Measurements from ENCODE around the gene TECPR2. TPM values are rescaled to one million over a fixed set of nuclear protein-coding genes. Genes with fewer than 3 reads are reported as not detected.

TECPR2 gene
- total and polyA plus RNA-seq, 10 of the 15 experiments (the other 5 are each of a cell fraction or from before 2014, with no cell fraction given), result 0.15 to 10.0 (median 3.0) TPM

DNA sequence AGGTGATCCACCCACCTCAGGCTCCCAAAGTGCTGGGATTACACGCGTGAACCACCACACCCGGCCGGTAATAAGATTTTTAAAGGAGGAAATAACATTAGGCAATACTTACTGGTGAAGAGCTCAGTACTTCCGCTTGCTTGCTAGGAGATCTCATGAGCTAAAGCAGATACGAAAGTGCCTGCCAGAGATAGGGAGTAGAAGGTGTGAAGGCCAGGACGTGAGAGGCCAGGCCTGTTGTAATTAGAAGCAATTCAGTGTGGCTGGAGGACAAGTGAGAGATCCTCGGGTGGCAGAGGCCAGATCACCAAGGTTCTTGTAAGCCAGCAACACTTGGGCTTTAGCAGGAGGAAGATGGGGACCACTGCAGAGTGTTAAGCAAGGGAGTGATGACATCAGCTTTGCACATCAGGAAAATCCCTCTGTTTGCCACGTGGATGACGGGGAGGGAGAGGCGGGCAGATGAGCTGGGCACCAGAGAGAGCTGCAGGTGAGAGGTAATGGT is 7.6 kb downstream of the TECPR2 start (continued):
- TF ChIP-seq, protein P1, sequence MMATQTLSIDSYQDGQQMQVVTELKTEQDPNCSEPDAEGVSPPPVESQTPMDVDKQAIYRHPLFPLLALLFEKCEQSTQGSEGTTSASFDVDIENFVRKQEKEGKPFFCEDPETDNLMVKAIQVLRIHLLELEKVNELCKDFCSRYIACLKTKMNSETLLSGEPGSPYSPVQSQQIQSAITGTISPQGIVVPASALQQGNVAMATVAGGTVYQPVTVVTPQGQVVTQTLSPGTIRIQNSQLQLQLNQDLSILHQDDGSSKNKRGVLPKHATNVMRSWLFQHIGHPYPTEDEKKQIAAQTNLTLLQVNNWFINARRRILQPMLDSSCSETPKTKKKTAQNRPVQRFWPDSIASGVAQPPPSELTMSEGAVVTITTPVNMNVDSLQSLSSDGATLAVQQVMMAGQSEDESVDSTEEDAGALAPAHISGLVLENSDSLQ (IDR thresholded peaks at IDR 0.05), result no peak
- no peak for TF ChIP-seq ETV6 (conservative IDR thresholded peaks at IDR 0.05 in 1 of 2, IDR thresholded peaks at IDR 0.05 in 1 of 2; ENCODE audit: borderline replicate concordance in 1 of 2, low read depth in 1 of 2)

DNA sequence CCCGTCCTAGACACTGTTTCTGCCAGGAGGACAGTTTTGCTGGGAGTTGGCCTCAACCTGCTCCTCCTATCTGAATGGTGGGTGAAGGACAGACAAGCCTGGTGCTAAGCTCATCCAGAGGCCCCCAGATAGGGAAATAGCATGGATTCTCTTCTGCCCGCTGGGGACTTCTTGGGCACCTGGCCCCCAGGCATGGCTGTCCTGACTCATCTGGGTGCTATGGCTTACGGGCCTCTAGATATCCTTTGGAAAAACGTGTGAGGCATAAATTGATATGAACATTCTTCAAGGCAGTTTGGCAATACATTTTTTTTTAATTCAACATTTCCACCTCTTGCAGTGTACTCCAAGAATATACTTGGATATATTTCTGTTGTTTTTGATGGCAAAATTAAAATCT is 8.6 kb downstream of the TECPR2 start:
- no peak for ATAC-seq
- H3K9me3 ChIP-seq (replicated peaks; ENCODE audit: control insufficient read depth, insufficient read depth, low read length), result no peaks in the 10 kb centered on the region
- no TSS peak for BruUV-seq (replicated peaks)
- SMC1A ChIA-PET (ENCODE audit: uncharacterized antibody, unreplicated experiment), result interaction anchor here (0.7 kb wide), 1 partner anchor 108 kb away, joined by 5 read pairs; no protein-coding TSS in a partner anchor
- RAD21 ChIA-PET (ENCODE audit: unreplicated experiment), result interaction anchor here (0.6 kb wide), 1 partner anchor 226 kb away, joined by 5 read pairs; no protein-coding TSS in a partner anchor
- FAIRE-seq, result no peak
- no peaks in the 10 kb centered on the region; the same call in none of the 2 replicates for H3K79me2 ChIP-seq (ENCODE audit: control insufficient read depth, insufficient read depth, low read length)
- H2AFZ ChIP-seq (ENCODE audit: control insufficient read depth, low read depth, low read length), result no peak overlapping the region
- TF ChIP-seq BCLAF1 (IDR thresholded peaks at IDR 0.05) (no peak), ZNF207 (IDR thresholded peaks at IDR 0.05; ENCODE audit: borderline replicate concordance) (no peak), RCOR1 (conservative IDR thresholded peaks at IDR 0.05; ENCODE audit: low read depth, low read length) (no peak), JUND (IDR thresholded peaks at IDR 0.05; ENCODE audit: low read depth, low read length) (no peak), EGR1 (IDR thresholded peaks at IDR 0.05; ENCODE audit: borderline replicate concordance in 1 of 2, low read depth in 2 of 2, low read length in 2 of 2) (no peak), EED (IDR thresholded peaks at IDR 0.05; ENCODE audit: low read depth) (no peak), MTA2 (IDR thresholded peaks at IDR 0.05; ENCODE audit: low read depth) (no peak), GATAD2B (conservative IDR thresholded peaks at IDR 0.05; ENCODE audit: low read depth) (no peak), RBBP5 (conservative IDR thresholded peaks at IDR 0.05) (no peak), FOS (IDR thresholded peaks at IDR 0.05; ENCODE audit: borderline replicate concordance, extremely low read depth, insufficient read length) (no peak), STAT3 (IDR thresholded peaks at IDR 0.05; ENCODE audit: low read depth, low read length) (no peak), CBFB (IDR thresholded peaks at IDR 0.05; ENCODE audit: low read depth) (no peak)
- H3K4me3 ChIP-seq, result no peak overlapping the region
- H3K27me3 ChIP-seq (replicated peaks in 1 of 2; ENCODE audit: control insufficient read depth in 2 of 2, insufficient read depth in 2 of 2, low read length in 1 of 2), result no peaks in the 10 kb centered on the region
- H4K20me1 ChIP-seq (ENCODE audit: control insufficient read depth, insufficient read depth), result no peaks in the 10 kb centered on the region
- CTCF ChIA-PET, result interaction anchor here (0.6 kb wide), 1 partner anchor 66 kb away, joined by 3 read pairs; the partner anchor contains the start of gene MOK
- 73% methylated on average over 4 of the region's 4 CpGs for WGBS (ENCODE audit: insufficient coverage, insufficient replicate concordance, low lambda C conversion rate, missing lambda C conversion rate)
- no peak overlapping the region for H3K9ac ChIP-seq (ENCODE audit: control insufficient read depth, insufficient read depth, low read length)
- H3K4me1 ChIP-seq (ENCODE audit: control insufficient read depth, insufficient read depth, low read length), result peaks cover 39% of the 10 kb centered on the region
- in situ Hi-C loops (cut with MboI), result no loop called here
- no peaks in the 10 kb centered on the region for H3K36me3 ChIP-seq (ENCODE audit: control insufficient read depth in 2 of 2, insufficient read depth in 2 of 2, low read length in 1 of 2)
- H3K27ac ChIP-seq (ENCODE audit: control insufficient read depth, insufficient read depth), result no peak overlapping the region
- POLR2A ChIA-PET, result no interaction called here
- H3K4me2 ChIP-seq (ENCODE audit: control insufficient read depth, insufficient read depth), result no peak overlapping the region
- DNase-seq (ENCODE audit: low read depth, low spot score), result no peak
- intact Hi-C loops (cut with micrococcal nuclease; ENCODE audit: unreplicated experiment), result no loop called here

All from GM12878 (cell line).